IPS-20b (cell line): Measurements from ENCODE around the gene LIMS1.
A peak's percentile ranks its signal among the peaks of the same experiment; 100 is the strongest.

Experiments used
- H3K27ac ChIP-seq: one replicate; pipeline ENCODE4 v1.5.1; 2013; ENCODE audit warnings: low read length
- H3K27me3 ChIP-seq: 2 replicates; pipeline ENCODE4 v1.6.1; 2013; ENCODE audit warnings: mild to moderate bottlenecking, low read length, inconsistent platforms; ENCODE audit not compliant: insufficient read depth
- H3K36me3 ChIP-seq: 2 replicates; pipeline ENCODE4 v1.6.1; 2013; ENCODE audit warnings: low read depth, mild to moderate bottlenecking, inconsistent platforms, low read length, moderate library complexity; ENCODE audit not compliant: insufficient read depth
- H3K4me1 ChIP-seq: 2 replicates; pipeline ENCODE4 v1.6.1; 2013; ENCODE audit warnings: mild to moderate bottlenecking, control low read depth, inconsistent platforms, low read length, moderate library complexity; ENCODE audit not compliant: insufficient read depth
- H3K4me3 ChIP-seq: 2 replicates; pipeline ENCODE4 v1.5.1; 2013; ENCODE audit warnings: mild to moderate bottlenecking, low read length, inconsistent platforms
- H3K9ac ChIP-seq: 2 replicates; pipeline ENCODE4 v1.6.1; 2013; ENCODE audit warnings: low read depth, mild to moderate bottlenecking, inconsistent platforms, low read length, moderate library complexity
- H3K9me3 ChIP-seq: 2 replicates; pipeline ENCODE4 v1.6.1; 2013; ENCODE audit warnings: mild to moderate bottlenecking, low read depth, low read length, inconsistent platforms; ENCODE audit not compliant: insufficient read depth

The LIMS1 gene

DNA sequence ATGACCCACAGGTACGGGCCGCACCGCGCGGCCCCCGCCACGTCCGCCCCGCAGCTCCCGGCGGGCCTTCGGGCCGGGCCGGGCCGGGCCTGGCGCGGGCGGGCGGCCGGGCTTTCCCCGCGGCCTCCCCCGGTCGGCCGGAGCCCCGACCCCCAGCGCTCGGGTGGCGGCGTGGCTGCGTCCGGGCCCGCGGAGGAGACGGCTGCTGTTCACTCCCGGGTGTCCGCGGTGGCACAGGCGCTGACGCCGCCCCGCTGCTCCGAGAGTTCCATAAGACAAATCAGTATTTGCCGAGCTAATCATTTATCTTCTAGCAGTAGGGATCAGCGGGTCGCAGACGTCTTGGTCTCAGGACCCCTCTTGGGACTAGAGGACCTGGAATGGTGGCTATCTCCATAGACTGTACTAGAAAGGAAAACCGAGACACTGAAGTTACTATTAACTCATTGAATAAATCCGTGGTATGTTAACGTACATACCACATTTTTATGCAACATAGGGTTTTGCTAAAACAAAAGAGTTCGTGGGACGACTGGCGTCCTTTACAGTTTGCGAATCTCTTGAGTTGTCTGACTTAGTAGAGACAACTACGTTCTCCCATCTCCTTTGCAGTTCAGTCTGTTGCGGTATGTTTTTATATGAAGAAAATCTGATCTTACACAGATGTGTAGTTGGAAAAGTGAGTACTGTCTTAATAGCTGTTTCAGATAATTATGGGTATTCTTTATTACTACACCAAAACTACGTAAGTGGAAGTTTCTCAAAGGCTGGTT, 500 bp downstream of the LIMS1 start:
- H3K27me3 ChIP-seq: peaks cover 18% of the 10 kb centered on the region

DNA sequence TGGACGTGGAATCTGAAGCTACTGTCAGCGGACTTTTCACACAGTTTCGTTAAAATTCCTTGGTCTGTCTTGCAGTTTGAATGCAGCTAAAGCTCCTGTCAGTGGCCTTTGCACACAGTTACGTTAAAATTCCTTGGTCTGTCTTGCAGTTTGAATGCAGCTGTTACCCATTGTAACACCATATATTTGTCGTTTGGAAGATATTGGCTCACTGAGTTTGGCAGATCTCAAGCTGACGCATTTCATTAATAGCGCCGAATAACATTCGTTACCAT, 1.0 kb downstream of the LIMS1 start:
- H3K27me3 ChIP-seq: peaks cover 18% of the 10 kb centered on the region
- H3K4me1 ChIP-seq: peaks cover 11% of the 10 kb centered on the region; the same call in 1 of the 2 replicates
- H3K36me3 ChIP-seq: no peaks in the 10 kb centered on the region
- peak overlapping the region; percentile 94 for H3K4me3 ChIP-seq
- no peaks in the 10 kb centered on the region for H3K9me3 ChIP-seq
- no peak overlapping the region for H3K27ac ChIP-seq
- H3K9ac ChIP-seq: peak overlapping the region; percentile 80; the same call in 1 of the 2 replicates

More for the DNA sequence above, 500 bp downstream of the LIMS1 start:
- Histone ChIP-seq H3K9me3 (no peaks in the 10 kb centered on the region), H3K27ac (no peak overlapping the region), H3K4me3 (peak overlapping the region; percentile 94), H3K36me3 (no peaks in the 10 kb centered on the region), H3K4me1 (peaks cover 11% of the 10 kb centered on the region; the same call in 1 of the 2 replicates), H3K9ac (peak overlapping the region; percentile 80; the same call in 1 of the 2 replicates)

DNA sequence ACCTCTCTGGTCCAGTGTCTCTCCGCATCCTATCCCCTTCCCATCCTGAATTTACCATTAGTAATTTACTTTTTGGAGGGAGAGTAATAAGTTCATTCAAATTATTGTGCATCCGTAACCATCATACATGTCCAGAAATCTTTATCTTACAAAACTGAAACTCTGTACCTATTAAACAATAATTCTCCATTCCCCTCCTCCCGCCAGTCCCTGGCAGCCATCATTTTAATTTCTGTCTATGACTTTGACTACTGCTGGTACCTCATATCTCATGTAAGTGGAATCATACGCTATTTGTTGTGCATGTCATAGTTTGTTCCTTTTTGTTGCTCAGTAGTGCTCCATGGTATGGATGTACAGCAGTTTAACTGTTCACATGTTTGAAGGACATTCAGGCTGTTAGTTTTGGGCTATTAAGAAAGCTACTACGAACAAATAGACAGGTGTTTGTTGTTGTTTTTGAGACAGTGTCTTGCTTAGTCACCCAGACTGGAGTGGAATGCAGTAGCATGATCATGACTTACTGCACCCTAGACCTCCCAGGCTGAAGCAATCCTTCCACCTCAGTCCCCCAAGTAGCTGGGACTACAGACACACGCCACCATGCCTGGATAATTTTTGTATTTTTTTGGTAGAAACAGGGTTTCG, 2.0 kb downstream of the LIMS1 start:
- Histone ChIP-seq H3K27ac (no peak overlapping the region), H3K36me3 (no peaks in the 10 kb centered on the region), H3K4me1 (peaks cover 11% of the 10 kb centered on the region; the same call in 1 of the 2 replicates), H3K9ac (no peak overlapping the region), H3K4me3 (peak overlapping the region; percentile 94; the same call in 1 of the 2 replicates), H3K27me3 (peaks cover 18% of the 10 kb centered on the region), H3K9me3 (no peaks in the 10 kb centered on the region)

DNA sequence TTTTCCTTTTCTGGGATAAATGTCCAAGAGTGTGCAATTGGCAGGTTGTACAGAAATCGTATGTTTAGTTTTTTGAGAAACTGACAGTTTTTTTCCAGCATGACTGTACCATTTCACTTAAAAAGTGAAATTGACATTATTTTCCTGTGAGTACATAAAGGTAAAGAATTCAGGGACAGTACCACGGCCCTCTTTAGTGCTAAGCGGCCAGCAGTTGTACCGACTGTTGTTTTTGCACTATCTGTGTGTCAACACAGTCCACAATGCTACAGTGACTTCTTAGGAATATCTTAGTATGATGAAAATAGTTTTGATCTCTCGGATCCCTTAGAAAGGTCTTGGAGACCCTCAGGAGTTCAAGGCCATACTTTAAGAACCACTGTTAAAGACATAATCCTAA, 2.6 kb downstream of the LIMS1 start:
- no peak overlapping the region for H3K9ac ChIP-seq
- H3K4me1 ChIP-seq: peaks cover 11% of the 10 kb centered on the region; the same call in 1 of the 2 replicates
- no peaks in the 10 kb centered on the region for H3K36me3 ChIP-seq
- peaks cover 18% of the 10 kb centered on the region for H3K27me3 ChIP-seq
- no peak overlapping the region for H3K27ac ChIP-seq
- H3K4me3 ChIP-seq: no peak overlapping the region
- no peaks in the 10 kb centered on the region for H3K9me3 ChIP-seq

DNA sequence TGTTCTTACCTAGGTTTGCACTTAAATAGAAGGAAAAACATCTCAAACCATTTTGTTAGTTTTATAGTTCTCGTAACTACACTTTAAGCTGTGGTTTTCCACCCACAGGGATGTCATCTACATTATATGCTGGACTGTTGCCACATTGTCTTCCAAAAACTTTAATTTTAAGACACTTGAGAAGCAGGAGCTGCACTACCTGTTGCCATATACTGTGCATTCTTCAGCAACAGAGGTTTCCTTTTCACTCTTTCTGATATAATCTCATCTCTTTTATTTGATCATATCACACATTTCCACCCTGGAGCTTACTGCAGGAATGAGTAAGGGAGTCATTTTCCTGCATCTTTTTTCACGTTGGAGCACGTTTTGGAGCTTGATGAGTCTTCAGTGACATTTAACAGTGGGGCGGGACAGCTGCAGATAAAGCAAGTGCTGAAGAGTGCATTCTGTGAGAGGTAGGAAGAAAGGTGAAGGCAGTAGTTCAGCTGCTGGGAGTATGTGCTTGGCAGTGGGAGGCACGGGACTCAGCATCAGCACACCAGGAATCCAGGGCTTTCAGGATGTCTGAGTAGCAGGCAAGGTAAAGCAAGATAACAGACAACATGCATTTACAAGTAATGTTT, 3.8 kb downstream of the LIMS1 start:
- H3K4me1 ChIP-seq: peaks cover 11% of the 10 kb centered on the region; the same call in 1 of the 2 replicates
- H3K27me3 ChIP-seq: peaks cover 18% of the 10 kb centered on the region
- no peak overlapping the region for H3K27ac ChIP-seq
- no peak overlapping the region for H3K9ac ChIP-seq
- no peaks in the 10 kb centered on the region for H3K36me3 ChIP-seq
- peaks cover under 1% of the 10 kb centered on the region for H3K9me3 ChIP-seq
- no peak overlapping the region for H3K4me3 ChIP-seq

DNA sequence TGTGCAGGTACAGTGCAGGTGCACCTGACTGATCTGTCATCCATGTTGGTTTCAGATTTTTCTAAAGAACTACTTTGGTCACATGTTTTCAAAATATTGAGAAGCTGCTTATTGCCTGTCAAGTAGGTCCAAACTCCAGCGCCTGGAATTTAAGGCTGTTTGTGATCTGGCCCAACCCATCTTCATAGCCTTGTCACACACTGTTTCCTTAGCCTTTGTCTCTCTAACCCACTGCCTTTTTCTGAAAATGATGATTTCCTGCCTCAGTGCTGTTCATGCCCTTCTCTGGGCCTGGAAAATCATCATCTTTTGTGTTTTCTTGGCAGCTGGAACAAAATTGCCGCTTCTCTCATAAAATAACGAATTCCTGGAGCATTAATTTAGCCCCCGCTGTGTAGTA, 7.2 kb downstream of the LIMS1 start:
- H3K9ac ChIP-seq: no peak overlapping the region
- peaks cover 6% of the 10 kb centered on the region for H3K9me3 ChIP-seq
- peaks cover under 1% of the 10 kb centered on the region; the same call in 1 of the 2 replicates for H3K27me3 ChIP-seq
- H3K27ac ChIP-seq: no peak overlapping the region
- H3K4me1 ChIP-seq: peaks cover 5% of the 10 kb centered on the region; the same call in 1 of the 2 replicates
- no peaks in the 10 kb centered on the region for H3K36me3 ChIP-seq
- H3K4me3 ChIP-seq: no peak overlapping the region

DNA sequence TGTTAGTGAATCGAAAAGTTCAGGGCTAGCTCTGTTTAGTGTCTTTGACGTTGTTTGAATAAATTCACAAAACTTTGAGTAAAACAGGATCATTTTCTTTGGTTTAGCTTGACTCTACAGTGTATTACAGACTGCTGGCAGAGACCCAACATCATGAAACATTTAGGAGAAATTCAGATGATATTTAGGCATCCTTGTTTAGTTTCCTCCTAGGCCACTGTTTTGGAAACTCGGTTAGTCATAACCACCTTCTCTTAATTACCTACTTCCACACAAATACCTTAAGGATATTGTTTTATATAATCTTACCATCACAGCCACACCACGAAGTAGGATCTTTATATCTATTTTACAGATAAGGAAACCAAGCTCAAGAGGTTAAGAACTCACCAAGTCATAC, 7.8 kb downstream of the LIMS1 start:
- H3K36me3 ChIP-seq: no peaks in the 10 kb centered on the region
- no peak overlapping the region for H3K9ac ChIP-seq
- no peak overlapping the region for H3K4me3 ChIP-seq
- H3K27ac ChIP-seq: no peak overlapping the region
- H3K27me3 ChIP-seq: no peaks in the 10 kb centered on the region
- peaks cover 6% of the 10 kb centered on the region for H3K9me3 ChIP-seq
- H3K4me1 ChIP-seq: peaks cover 5% of the 10 kb centered on the region; the same call in 1 of the 2 replicates

DNA sequence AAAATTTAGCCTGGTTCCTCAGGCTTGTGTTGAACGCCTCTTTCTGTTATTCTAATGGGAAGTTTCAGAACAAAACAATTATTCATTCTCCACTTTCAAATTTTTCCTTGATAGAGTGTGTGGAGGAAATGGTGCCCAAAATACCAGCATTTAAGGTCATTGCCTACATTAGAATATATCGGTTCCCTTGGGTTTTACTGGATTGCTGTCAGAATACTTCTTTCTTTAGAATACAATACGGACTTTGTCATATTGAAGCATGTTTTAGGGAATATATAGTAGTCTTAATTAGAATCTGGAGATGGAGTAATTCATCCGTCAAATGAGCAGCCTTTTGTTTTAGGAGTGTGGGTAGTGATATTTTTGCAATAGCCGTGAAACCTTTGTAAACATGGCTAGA, 13.3 kb downstream of the LIMS1 start:
- Histone ChIP-seq H3K36me3 (no peaks in the 10 kb centered on the region), H3K27ac (no peak overlapping the region), H3K4me3 (no peak overlapping the region), H3K9me3 (peaks cover 6% of the 10 kb centered on the region), H3K4me1 (no peaks in the 10 kb centered on the region), H3K9ac (no peak overlapping the region), H3K27me3 (no peaks in the 10 kb centered on the region)

DNA sequence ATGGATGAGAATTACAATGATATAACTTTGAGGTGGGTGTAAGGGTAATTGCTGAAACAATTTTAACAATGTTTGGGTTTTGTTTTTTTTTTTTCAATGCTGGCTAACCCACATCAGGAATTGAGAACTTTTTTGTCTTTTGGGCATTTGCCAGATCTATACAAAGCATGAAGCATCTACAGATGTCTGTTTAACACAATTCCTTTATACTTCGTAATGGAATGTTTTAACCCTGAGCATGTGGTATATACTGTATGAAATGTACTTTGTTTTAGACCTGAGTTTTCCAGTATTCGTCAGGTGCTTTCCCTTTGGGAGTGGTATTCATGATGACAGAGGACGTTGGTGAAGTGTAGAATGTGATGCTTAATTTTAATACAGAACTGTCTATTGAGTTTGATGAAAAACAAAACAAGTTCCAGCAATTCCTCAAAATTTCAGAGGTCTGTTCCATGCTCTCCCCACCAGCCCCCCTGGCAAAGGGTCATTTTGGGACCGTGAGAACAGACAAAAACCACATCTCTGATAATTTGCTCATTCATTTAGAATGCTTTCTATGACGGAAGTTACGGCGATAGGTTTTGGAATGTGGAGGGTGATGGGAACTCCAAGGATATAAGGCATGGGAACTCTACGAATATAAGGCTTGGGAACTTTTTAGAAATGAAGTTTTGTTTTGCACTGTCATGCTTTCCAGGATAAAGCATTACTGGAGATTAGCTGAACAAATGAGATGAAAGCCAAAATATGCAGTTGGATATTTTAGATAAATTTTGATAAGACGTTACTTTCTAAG, 14.1 kb downstream of the LIMS1 start:
- Histone ChIP-seq H3K36me3 (no peaks in the 10 kb centered on the region), H3K9me3 (peaks cover 3% of the 10 kb centered on the region), H3K9ac (no peak overlapping the region), H3K4me3 (no peak overlapping the region), H3K4me1 (0 out of 2 replicates have a peak, but pooled peaks cover 2% of the 10 kb centered on the region), H3K27me3 (no peaks in the 10 kb centered on the region), H3K27ac (no peak overlapping the region)

DNA sequence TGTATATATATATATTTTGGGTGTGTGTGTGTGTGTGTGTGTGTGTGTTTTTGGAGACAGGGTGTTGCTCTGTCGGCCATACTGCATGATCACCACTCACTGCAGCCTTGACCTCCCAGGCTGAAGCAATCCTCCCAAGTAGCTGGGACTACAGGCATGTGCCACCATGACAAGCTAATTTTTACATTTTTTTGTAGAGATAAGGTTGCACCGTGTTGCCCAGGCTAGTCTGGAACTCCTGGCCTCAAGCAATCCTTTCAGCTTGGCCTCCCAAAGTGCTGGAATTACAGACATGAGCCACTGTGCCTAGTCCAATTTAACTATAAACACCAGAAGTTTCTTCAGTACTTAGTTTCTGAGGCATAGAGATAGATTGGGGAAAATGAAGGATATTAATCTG, 18.3 kb downstream of the LIMS1 start:
- H3K27me3 ChIP-seq: no peaks in the 10 kb centered on the region
- H3K9me3 ChIP-seq: no peaks in the 10 kb centered on the region
- H3K9ac ChIP-seq: no peak overlapping the region
- no peak overlapping the region for H3K4me3 ChIP-seq
- H3K4me1 ChIP-seq: peaks cover 8% of the 10 kb centered on the region; the same call in 1 of the 2 replicates
- H3K27ac ChIP-seq: no peak overlapping the region
- H3K36me3 ChIP-seq: no peaks in the 10 kb centered on the region

DNA sequence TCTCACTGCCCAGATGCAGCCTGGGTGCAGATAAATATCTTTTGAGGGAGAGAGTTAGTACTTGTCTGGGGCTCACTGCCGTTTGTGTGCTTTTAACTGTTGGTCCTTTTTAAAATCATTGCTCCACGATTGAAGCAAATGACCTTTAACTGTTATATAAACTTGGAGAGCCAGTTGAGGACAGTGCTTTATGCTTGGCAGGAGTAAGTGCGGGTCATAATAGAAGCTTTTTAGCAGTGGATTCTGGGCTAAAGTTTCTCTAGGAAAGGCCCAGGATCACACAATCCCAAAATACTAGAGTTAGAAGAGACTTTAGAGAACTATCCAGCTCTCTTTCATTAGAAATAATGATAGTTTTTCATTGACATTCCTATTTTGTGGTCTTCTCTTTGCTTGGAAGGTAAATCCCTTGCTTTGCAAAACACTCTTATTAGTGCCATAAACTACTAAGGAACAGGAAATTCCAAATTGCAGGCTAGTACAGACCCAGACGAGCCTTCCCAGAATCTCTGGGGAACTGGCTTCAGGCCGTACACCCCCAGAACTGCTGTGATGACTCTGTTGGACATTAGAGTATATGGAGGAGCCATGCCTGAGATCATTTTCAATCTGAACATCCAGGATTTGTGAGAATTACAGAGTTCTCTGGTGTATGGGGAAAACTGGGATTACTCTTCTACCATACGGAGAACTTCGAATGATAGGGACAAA, 19.1 kb downstream of the LIMS1 start:
- H3K27me3 ChIP-seq: no peaks in the 10 kb centered on the region
- no peak overlapping the region for H3K9ac ChIP-seq
- no peaks in the 10 kb centered on the region for H3K36me3 ChIP-seq
- H3K4me1 ChIP-seq: peaks cover 8% of the 10 kb centered on the region; the same call in 1 of the 2 replicates
- H3K9me3 ChIP-seq: no peaks in the 10 kb centered on the region
- H3K4me3 ChIP-seq: no peak overlapping the region
- H3K27ac ChIP-seq: no peak overlapping the region
